HG03439 (cell line): ENCODE measurements around the gene HMGCL.
"Not testable (repeated sequence)": the region's sequence is repeated elsewhere in the genome, so short reads cannot be mapped to it uniquely, and the experiment has no call there.

Source experiments
- ATAC-seq: cut with Tn5 transposase; IDR thresholded peaks from one replicate; pipeline ENCODE4 v1.9.1; 2021; ENCODE audit warnings: mild to moderate bottlenecking, moderate library complexity; ENCODE audit not compliant: unreplicated experiment

The HMGCL gene

DNA sequence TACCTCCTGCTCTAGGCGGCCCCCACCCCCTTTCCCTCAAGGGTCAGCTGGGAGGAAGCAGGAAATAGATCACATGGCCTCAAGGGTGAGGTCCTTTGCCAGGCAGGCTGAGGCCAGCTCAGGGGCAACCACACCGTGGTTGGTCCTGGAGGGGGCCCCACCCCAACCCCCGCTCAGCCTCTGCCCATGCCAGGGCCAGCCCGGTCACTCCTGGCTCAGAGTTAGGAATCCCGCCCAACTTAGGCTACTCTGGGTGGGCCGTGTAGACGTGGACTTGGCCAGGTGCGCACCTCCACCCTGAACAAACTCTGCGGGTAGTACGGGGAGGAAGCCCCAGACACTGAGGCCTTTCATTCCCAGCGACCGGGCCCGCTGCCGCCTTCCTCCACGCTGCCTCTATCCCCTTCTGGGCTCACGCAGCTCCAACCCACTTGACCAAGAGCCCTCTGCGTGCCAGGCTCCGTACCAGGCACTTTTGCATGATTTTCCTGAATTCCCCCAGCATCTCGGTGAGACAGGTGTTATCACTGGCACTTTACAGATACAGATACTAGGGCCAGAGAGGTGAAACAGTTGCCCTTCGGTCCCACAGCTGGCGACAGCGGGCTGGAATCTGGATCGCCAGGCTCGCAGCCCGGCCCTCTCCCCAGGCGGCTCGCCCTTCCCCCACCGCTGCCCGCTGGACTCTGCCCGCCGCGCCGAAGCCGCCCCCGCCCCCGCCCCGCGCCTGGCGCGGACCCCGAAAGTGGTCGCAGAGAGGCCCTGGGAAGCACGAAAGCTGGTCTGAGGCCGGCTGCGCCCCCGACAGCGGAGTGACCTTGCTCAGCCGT, 25.4 kb downstream of the HMGCL start:
- peak; percentile 3 for ATAC-seq

DNA sequence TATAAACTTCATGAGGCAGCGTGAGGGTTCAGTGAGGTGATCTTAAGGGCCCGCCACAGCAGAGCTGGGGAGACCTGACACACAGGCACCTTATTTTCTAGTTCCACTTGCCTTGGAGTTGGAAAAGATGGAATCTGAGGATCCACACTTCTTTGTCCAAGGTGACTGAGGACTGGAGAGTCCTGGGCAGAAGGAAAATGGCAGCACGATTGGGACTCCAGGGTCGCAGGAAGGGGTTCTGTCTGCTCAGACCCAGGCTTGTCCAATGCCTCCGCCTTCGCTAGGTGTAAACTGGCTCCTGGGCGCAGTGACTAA, 26.0 kb downstream of the HMGCL start:
- no peak for ATAC-seq

DNA sequence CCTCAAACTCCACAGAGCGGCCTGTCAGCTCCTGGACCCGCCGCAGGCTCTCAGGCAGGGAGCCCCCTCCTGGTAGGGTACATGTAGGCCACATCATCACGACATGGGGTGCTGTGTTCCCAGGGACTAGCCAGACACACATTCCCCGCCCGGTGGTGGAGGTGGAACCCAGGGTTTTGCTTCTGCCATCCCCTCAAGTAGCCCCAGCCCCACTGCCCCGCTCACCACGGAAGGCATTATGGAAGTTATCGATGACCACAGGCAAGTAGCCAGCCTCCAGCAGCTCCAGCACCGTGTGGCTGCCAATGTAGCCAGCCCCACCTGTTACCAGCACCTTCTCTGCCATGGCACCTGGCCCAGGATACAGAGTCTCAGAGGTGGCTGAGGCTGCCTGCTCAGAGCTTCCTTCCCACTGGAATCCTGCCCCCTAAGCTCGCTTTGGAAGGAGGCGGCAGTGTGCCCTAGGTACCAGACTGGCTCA, 26.5 kb downstream of the HMGCL start:
- ATAC-seq: no peak

DNA sequence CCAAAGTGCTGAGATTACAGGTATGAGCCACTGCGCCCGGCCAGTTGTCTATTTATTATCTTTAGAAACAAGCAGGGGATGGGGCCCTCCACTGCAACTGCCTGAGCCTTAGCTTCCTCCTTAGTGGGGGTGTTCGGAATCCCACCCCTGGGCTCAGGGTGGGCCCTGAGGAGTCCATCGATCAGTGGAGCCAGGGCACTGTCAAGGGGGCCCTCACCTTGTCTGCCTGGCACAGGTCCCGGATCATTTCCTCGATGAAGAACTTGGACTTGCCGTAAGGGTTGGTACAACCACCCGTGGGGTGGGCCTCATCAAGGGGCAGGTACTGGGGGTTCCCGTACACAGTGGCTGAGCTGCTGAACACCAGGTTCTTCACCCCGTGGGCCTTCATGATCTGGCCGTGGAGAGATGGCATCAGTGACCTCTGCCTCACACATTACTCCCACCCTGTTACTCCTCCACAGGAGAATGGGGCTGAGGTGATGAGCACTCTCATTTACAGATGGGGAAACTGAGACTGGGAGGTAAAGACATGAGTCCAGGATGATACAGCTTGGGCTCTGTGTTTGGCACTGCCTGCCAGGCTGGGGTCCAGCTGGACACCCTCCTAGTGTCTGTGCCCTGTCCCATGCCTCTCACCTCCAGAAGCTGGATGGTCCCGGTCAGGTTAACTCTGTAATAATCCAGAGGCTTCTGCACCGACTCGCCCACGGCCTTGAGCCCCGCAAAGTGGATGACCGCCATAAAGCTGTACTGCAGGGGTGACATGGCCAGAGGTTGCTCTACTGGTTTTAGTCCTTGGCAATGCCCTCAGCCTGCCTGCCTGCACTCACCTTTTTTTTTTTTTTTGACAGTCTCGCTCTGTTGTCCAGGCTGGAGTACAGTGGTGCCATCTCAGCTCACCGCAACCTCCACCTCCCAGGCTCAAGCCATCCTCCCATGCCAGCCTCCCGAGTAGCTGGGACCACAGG, 27.5 kb downstream of the HMGCL start:
- ATAC-seq: no peak

DNA sequence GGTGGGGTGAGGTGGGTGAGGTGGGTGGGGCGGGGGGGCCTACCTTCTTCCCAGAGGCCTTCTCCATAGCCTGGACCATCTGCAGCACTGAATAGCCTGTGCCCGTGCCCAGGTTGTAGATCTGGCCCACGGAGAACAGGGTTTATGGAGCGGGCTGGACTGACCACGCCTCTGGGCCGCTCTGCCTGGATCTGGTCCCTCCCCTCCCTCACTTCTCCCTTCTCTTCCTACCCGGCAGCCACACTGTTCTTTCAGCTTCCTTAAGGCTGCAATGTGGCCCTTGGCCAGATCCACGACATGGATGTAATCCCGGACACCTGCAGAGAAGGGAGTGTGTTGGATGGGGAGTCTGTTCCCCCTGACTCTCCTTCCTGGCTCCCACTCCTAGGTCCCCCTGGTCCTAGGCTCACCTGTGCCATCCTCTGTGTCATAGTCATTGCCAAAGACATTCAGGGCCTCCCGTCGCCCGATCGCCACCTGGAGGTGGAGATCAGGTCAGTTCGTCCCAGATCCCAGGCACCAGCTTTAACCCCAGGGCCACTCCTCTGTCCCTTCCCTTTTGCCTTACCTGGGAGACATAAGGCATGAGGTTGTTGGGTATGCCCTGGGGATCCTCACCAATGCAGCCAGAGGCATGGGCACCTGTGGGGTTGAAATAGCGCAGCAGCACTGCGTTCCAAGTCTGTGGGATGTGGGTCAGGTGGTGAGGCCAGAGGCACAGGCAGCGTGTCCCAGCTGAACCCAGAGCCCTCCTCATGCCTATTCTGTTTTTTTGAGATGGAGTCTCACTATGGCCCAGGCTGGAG, 28.6 kb downstream of the HMGCL start:
- ATAC-seq: no peak

DNA sequence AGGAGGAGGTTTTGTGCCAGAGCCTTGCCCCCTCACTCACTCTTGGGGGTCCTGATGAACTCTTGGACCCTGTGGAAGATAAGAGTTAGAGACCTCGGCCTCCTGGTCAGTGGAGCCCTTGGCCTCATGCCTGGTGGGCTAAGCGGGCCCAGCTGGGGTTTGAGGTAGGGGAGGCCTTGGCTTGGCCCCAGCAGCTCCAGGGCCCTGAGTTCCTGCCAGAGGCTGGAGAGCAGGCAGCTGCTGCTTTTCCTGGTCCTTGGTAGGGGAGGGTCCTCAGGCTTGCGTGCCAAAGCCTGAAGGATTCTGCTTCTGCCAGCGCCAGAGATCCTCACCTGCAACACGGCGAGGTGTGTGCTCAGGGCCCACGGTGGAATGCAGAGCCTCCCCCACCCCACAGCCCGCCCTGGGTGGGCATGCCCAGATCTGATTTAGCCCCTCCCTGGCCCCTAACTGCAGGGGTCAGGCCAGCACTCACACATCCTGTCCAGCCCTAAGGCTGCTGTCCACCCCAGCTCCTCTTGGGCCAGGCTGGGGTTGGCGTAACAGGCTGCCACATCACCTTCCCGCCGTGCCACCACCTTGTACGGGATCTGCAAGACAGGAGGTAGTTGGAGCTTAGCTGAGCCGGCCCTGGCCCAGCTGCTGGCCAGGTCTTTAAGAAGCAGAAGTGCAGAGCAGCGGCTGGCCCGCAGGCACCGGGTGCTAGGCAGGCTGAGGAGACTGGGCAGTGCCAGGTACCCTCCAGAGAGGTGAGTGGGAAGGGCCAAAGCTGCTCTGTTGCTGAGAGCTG, 29.4 kb downstream of the HMGCL start:
- ATAC-seq: no peak

DNA sequence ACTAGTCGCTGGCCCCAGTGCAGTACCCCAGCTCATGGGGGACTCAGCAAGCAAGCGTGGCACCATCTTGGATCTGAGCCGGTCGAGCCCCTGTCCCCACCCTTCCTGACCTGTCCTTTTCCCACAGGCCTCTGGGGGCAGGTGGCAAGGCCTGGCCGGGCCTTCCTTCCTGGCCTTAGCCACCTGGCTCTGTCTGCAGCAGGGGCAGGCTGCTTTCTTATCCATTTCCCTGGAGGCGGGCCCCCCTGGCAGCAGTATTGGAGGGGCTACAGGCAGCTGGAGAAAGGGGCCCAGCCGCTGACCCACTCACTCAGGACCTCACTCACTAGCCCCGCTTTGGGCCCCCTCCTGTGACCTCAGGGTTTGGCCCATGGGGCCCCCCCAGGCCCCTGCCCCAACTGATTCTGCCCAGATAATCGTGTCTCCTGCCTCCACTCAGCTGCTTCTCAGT, 30.5 kb downstream of the HMGCL start:
- not testable (repeated sequence) for ATAC-seq

DNA sequence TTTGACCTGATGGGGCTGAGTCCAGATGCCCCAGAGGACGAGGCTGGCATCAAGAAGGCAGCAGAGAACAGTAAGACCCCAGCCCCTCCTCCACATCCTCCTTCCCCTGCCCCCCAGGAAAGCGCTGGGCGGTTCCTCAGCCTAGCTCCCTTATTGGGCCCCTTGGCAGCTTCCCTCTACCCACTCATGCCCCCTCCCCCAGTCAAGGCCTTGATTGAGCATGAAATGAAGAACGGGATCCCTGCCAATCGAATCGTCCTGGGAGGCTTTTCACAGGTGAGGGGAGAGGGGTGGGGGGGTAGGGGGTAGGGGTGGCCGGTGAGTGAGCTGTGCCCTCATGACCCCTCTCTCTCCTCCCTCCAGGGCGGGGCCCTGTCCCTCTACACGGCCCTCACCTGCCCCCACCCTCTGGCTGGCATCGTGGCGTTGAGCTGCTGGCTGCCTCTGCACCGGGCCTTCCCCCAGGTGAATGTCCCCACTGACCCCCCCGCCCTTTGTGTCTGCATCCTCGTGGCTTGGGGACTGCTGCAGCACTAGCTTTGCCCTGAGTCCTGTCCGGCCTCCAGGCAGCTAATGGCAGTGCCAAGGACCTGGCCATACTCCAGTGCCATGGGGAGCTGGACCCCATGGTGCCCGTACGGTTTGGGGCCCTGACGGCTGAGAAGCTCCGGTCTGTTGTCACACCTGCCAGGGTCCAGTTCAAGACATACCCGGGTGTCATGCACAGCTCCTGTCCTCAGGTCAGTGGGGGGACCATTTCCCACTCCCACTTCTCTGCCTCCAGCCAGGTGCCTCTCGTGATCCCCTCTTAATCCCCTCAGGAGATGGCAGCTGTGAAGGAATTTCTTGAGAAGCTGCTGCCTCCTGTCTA, 31.1 kb downstream of the HMGCL start:
- no peak for ATAC-seq

DNA sequence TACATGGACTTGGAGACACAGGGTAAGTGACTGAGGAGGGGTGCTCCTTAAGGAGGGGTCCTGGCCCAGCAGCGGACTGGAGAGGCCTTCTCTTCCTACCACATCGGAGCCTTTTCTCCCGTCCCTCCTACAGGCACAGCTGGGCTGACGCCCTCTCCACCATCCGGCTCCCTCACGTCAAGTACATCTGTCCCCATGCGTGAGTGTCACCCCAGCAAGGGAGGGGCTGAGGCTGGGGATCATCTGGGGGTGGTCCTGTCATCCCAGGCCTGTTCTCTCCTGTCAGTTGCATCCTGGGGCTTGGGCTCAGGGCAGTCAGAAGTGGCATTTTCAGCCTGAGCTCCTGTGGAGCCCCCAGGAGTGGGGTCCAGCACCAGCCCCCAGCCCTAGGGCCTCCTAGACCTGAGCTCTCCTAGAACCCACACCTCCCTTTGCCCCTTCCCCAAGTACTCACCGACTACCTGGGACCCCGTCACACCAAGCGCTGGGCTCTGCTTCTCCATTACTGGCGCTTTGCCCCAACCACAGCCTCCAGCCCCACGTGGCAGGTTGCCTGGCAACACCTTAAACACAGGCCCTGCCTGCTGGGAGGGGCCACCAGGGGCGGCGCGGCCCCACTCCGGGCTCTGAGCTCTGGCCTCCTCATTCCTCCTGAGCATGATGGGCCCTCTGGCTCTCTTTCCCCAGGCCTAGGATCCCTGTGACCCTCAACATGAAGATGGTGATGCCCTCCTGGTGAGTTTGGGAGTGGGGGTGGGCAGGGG, 32.0 kb downstream of the HMGCL start:
- no peak for ATAC-seq

DNA sequence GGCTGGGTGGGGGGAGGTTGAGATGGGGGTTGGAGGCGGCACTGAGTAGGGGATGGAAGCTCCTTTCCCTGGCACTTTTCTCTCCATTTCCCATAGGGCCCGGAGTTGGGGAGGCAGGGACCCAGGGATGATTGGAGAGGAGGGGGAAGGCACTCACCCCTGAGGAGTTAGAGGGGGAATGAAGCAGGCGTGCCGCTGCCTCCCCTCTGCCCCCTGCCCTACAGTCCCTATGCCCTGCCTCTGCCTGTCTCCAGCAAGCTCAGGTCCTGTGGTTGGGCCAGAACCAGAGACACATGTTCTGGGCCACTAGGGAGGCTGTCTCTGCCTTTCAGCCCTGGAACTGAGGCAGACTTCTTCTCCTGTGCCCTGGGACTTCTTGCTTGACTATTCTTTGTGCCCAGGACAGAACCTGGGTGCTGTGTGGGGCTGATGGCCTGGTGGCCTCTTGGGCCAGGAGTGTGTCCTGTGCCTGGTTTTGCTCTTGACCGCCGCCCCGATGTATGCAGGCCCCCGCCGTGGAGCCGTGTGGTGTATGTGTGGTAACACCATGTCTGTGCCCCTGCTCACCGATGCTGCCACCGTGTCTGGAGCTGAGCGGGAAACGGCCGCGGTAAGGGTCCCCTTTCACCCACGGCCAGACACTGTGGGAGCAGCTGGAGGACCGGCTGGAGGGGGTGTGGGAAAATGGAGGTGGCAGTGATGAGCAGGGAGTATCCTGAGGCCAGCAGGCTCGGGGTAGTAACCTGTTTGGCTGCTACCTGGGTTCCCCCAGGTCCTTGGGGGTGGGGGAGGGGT, 32.9 kb downstream of the HMGCL start:
- no peak for ATAC-seq

DNA sequence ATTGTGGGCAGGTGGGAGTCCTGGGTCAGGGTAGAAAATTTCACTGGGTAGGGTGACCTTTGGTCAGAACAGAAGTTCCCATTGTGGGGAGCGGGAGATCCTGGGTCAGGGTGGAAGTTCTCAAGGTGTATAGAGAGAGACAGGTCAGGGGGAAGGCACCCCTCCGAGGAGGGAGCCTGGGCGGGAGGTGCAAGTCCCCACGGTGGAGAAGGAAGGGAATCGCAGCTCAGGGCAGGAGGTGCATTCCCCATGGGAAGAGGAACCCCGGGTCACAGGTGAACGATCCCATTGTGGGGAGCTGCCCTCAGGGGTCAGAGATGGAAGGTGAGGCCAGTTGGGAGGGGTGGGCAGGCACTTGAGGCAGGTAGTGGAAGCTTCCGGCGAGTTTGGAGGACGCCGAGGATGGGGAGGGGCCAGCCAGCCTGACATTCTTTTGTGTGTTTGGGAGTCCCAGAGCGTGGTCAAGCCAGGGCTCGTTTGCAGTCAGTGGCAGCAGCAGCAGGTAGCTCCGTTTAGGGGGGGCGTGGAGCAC, 33.6 kb downstream of the HMGCL start:
- no peak for ATAC-seq

DNA sequence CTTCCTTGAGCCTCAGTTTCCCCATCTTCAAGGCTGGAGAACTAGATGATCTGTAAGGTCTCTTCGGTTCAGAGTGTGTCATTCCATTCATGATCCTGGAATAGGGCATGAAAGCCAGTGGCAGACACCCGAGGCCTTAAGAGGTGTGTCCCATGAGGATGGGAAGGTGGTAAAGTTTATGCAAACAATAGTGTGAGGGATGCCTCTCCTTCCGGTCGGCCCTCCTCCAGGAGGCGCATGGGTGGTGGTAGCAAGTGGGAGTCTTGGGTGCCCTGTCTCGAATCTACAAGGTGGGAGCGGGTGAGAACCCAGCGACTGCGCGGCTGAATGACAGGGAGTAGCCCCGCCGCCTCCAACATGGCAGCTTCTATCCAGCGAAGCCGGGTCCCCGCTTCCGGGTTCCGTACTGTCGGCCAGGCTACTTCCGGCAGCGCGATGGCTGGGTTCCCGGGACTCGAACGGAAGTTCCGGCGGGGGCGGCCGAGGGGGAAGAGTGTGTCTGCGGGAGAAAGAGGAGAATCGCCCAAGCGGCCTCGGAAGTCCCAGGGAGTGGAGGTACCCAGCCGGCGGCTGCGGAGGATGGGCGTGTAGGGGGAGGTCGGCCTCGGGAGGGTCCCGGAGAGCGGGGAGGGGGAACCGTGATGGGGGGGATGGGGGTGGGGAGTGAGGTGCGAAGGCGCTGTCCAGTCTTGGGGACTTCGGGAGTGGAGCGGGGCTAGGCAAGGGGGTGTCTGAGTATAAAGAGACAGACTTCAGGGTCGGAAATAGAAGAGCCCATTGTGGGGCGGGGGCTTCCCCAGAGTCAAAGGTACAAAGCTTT, 34.3 kb downstream of the HMGCL start, which contains the start of gene LYPLA2:
Gene LYPLA2 (plus strand): TSS at position 450 of the 820 bp plus-strand sequence. CDS start 1,538 bp downstream, outside the sequence.
- ATAC-seq: peak; percentile 58

DNA sequence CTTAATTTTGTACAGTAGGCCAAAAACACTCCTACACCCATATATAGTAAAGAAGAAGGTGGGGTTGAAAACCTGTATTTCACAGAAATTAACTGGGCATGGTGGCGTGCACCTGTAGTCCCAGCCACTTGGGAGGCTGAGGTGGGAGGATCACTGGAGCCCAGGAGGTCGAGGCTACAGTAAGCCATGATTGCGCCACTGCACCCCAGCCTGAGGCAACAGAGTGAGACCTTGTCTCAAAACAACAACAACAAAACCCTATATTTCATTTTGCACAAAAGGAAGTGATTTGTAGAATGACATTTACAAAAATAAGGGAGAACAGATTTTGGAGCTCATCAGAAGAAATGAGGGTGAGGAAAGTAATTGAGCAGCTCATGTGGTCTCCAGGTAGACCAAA, 36.5 kb downstream of the HMGCL start:
- no peak for ATAC-seq

DNA sequence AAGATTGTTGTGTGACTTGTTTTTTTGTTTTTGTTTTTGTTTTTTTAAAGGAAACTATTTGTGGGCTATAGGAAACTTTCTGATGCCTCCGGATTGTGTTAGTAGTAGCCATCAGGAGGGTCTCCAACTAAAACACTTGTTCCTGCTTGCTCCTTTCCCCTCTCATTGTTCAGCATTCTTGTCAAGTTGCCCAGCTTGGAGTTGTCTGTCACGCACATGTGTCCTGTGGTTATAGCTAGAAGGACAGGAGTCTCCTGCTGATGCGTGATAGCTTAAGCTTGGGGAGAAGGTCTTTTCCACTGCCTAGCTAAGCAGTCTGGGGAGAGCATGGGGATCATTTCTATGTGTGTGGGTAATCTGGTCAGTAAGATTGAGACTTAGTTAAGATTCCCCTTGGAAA, 37.5 kb downstream of the HMGCL start:
- no peak for ATAC-seq

DNA sequence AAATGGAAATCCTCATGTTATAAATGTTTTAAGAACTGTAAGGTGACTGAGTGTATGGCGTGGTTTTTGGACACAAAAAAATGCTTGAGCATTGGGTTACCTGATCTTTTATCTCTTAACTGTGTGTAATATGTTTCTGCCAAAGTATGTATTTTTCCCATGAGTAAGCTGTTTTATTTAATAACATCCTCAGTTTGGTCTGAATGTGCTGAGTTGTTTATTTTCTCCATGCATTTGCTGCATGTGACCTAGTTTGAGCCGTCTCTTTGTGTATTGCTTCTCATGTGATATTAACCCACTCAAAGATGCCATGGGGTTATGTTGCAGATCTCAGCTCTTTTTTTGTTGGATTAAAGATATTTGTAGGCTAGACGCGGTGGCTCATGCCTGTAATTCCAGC, 40.4 kb downstream of the HMGCL start:
- ATAC-seq: no peak

DNA sequence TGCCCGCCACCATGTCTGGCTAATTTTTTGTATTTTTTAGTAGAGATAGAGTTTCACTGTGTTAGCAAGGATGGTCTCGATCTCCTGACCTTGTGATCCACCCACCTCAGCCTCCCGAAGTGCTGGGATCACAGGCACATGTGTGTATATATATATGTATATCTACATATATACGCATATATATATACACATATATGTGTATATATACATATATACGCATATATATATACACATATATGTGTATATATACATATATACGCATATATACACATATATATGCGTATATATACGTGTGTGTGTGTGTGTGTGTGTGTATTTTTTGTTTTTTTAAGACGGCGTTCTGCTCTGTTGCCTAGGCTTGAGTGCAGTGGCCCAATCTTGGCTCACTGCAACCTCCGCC, 42.1 kb downstream of the HMGCL start:
- not testable (repeated sequence) for ATAC-seq
